Measurements from ENCODE around the gene DIAPH2.

The DIAPH2 gene

GRCh38 chrX:97016106-97016505, 331.5 kb downstream of the DIAPH2 start:
- Histone ChIP-seq H3K27ac (no peak overlapping the region), H3K4me3 (no peak overlapping the region)

- no peak overlapping the region for H3K27ac ChIP-seq
- no peak overlapping the region for H3K4me3 ChIP-seq
Observed at GRCh38 chrX:97021680-97022079, 337.0 kb downstream of the DIAPH2 start.

- no peak overlapping the region for H3K27ac ChIP-seq
- no peak overlapping the region for H3K4me3 ChIP-seq
Observed at GRCh38 chrX:97026406-97026805, 341.8 kb downstream of the DIAPH2 start.

GRCh38 chrX:97027384-97027922, 342.8 kb downstream of the DIAPH2 start:
- Histone ChIP-seq H3K4me3 (no peak overlapping the region), H3K27ac (no peak overlapping the region)

GRCh38 chrX:97030463-97030862, 345.8 kb downstream of the DIAPH2 start:
- Histone ChIP-seq H3K27ac (no peak overlapping the region), H3K4me3 (no peak overlapping the region)

- no peak overlapping the region for H3K4me3 ChIP-seq
- H3K27ac ChIP-seq: no peak overlapping the region
Observed at GRCh38 chrX:97030947-97031346, 346.3 kb downstream of the DIAPH2 start.

GRCh38 chrX:97039363-97040029, 354.9 kb downstream of the DIAPH2 start:
- no peak overlapping the region for H3K4me3 ChIP-seq
- no peak overlapping the region for H3K27ac ChIP-seq

GRCh38 chrX:97045470-97045869, 360.8 kb downstream of the DIAPH2 start:
- no peak overlapping the region for H3K27ac ChIP-seq
- H3K4me3 ChIP-seq: no peak overlapping the region

GRCh38 chrX:97046867-97047266, 362.2 kb downstream of the DIAPH2 start:
- H3K27ac ChIP-seq: no peak overlapping the region
- no peak overlapping the region for H3K4me3 ChIP-seq

GRCh38 chrX:97050392-97050791, 365.8 kb downstream of the DIAPH2 start:
- H3K4me3 ChIP-seq: no peak overlapping the region
- no peak overlapping the region for H3K27ac ChIP-seq

GRCh38 chrX:97057349-97057909, 372.8 kb downstream of the DIAPH2 start:
- H3K27ac ChIP-seq: no peak overlapping the region
- no peak overlapping the region for H3K4me3 ChIP-seq

GRCh38 chrX:97060020-97060419, 375.4 kb downstream of the DIAPH2 start:
- Histone ChIP-seq H3K27ac (no peak overlapping the region), H3K4me3 (no peak overlapping the region)

- Histone ChIP-seq H3K27ac (no peak overlapping the region), H3K4me3 (no peak overlapping the region)
Observed at GRCh38 chrX:97065066-97065465, 380.4 kb downstream of the DIAPH2 start.

- no peak overlapping the region for H3K27ac ChIP-seq
- H3K4me3 ChIP-seq: no peak overlapping the region
Observed at GRCh38 chrX:97065973-97066372, 381.3 kb downstream of the DIAPH2 start.

GRCh38 chrX:97066381-97066780, 381.7 kb downstream of the DIAPH2 start:
- Histone ChIP-seq H3K4me3 (no peak overlapping the region), H3K27ac (no peak overlapping the region)

- H3K27ac ChIP-seq: no peak overlapping the region
- no peak overlapping the region for H3K4me3 ChIP-seq
Observed at GRCh38 chrX:97070346-97070745, 385.7 kb downstream of the DIAPH2 start.

- Histone ChIP-seq H3K4me3 (no peak overlapping the region), H3K27ac (no peak overlapping the region)
Observed at GRCh38 chrX:97074400-97074799, 389.8 kb downstream of the DIAPH2 start.

GRCh38 chrX:97089116-97089515, 404.5 kb downstream of the DIAPH2 start:
- no peak overlapping the region for H3K4me3 ChIP-seq
- no peak overlapping the region for H3K27ac ChIP-seq

- no peak overlapping the region for H3K27ac ChIP-seq
Observed at GRCh38 chrX:97096385-97096784, 411.7 kb downstream of the DIAPH2 start.

GRCh38 chrX:97102938-97103337, 418.3 kb downstream of the DIAPH2 start:
- Histone ChIP-seq H3K4me3 (no peak overlapping the region), H3K27ac (no peak overlapping the region)

More at GRCh38 chrX:97096385-97096784, 411.7 kb downstream of the DIAPH2 start:
- H3K4me3 ChIP-seq: no peak overlapping the region

GRCh38 chrX:97109730-97110129, 425.1 kb downstream of the DIAPH2 start:
- H3K4me3 ChIP-seq: no peak overlapping the region
- H3K27ac ChIP-seq: no peak overlapping the region

- Histone ChIP-seq H3K27ac (no peak overlapping the region), H3K4me3 (no peak overlapping the region)
Observed at GRCh38 chrX:97117572-97117971, 432.9 kb downstream of the DIAPH2 start.
